HG02610 (cell line): ENCODE data around the gene CLSTN1.

Source experiments
- ATAC-seq: cut with Tn5 transposase; IDR thresholded peaks from one replicate; pipeline ENCODE4 v1.9.1; 2021; ENCODE audit warnings: mild to moderate bottlenecking, moderate library complexity; ENCODE audit not compliant: unreplicated experiment

Gene CLSTN1

GRCh38 chr1:9732123-9732971, 91.4 kb downstream of the CLSTN1 start:
- ATAC-seq = no peak

GRCh38 chr1:9731561-9731960, 92.2 kb downstream of the CLSTN1 start:
- ATAC-seq = no peak

- no peak for ATAC-seq
Observed at GRCh38 chr1:9731051-9731537, 92.7 kb downstream of the CLSTN1 start.

- no peak for ATAC-seq
Observed at GRCh38 chr1:9730096-9730901, 93.5 kb downstream of the CLSTN1 start.

GRCh38 chr1:9729523-9729922, 94.2 kb downstream of the CLSTN1 start:
- ATAC-seq = no peak

- ATAC-seq = no peak
Observed at GRCh38 chr1:9728451-9729295, 95.1 kb downstream of the CLSTN1 start.

GRCh38 chr1:9726905-9727595, 96.7 kb downstream of the CLSTN1 start:
- ATAC-seq = no peak

GRCh38 chr1:9726406-9726805, 97.4 kb downstream of the CLSTN1 start:
- no peak for ATAC-seq

- ATAC-seq = no peak
Observed at GRCh38 chr1:9724706-9725476, 98.9 kb downstream of the CLSTN1 start.

GRCh38 chr1:9723926-9724325, 99.8 kb downstream of the CLSTN1 start:
- no peak for ATAC-seq

- ATAC-seq = no peak
Observed at GRCh38 chr1:9723068-9723805, 100.5 kb downstream of the CLSTN1 start.

- no peak for ATAC-seq
Observed at GRCh38 chr1:9722378-9722749, 101.4 kb downstream of the CLSTN1 start.

- no peak for ATAC-seq
Observed at GRCh38 chr1:9721606-9722377, 102.0 kb downstream of the CLSTN1 start.

GRCh38 chr1:9720785-9721605, 102.8 kb downstream of the CLSTN1 start:
- ATAC-seq = no peak

GRCh38 chr1:9719978-9720722, 103.6 kb downstream of the CLSTN1 start:
- no peak for ATAC-seq

GRCh38 chr1:9718006-9718680, 105.6 kb downstream of the CLSTN1 start:
- no peak for ATAC-seq
